HG02885 (cell line): ENCODE data around the gene TUBGCP4.
"Not testable (repeated sequence)": the region's sequence is repeated elsewhere in the genome, so short reads cannot be mapped to it uniquely, and the experiment has no call there.

ENCODE experiments used
- ATAC-seq: cut with Tn5 transposase; IDR thresholded peaks from one replicate; pipeline ENCODE4 v1.9.1; 2021; ENCODE audit warnings: mild to moderate bottlenecking; ENCODE audit not compliant: unreplicated experiment, poor library complexity

TUBGCP4 gene

GRCh38 chr15:43393592-43393991 lies 22.7 kb downstream of the TUBGCP4 start:
- not testable (repeated sequence) for ATAC-seq

- no peak for ATAC-seq
Observed at GRCh38 chr15:43402255-43402654, 31.4 kb downstream of the TUBGCP4 start.

- no peak for ATAC-seq
Observed at GRCh38 chr15:43403616-43404015, 32.7 kb downstream of the TUBGCP4 start.

GRCh38 chr15:43404130-43404529 lies 33.2 kb downstream of the TUBGCP4 start:
- ATAC-seq = no peak

- ATAC-seq = no peak
Observed at GRCh38 chr15:43406189-43406588, 35.3 kb downstream of the TUBGCP4 start.

GRCh38 chr15:43406808-43407207 lies 35.9 kb downstream of the TUBGCP4 start:
- ATAC-seq = no peak

GRCh38 chr15:43408789-43409188 lies 37.9 kb downstream of the TUBGCP4 start:
- ATAC-seq = no peak

GRCh38 chr15:43410572-43411214 lies 39.8 kb downstream of the TUBGCP4 start:
- ATAC-seq = no peak

- ATAC-seq = no peak
Observed at GRCh38 chr15:43412096-43412495, 41.2 kb downstream of the TUBGCP4 start.

- ATAC-seq = no peak
Observed at GRCh38 chr15:43414196-43414595, 43.3 kb downstream of the TUBGCP4 start.

GRCh38 chr15:43420435-43420834 lies 49.5 kb downstream of the TUBGCP4 start:
- ATAC-seq = no peak

GRCh38 chr15:43420876-43421275 lies 50.0 kb downstream of the TUBGCP4 start:
- no peak for ATAC-seq

GRCh38 chr15:43423793-43424192 lies 52.9 kb downstream of the TUBGCP4 start:
- no peak for ATAC-seq

- ATAC-seq = no peak
Observed at GRCh38 chr15:43429687-43430086, 58.8 kb downstream of the TUBGCP4 start.

GRCh38 chr15:43433165-43433564 lies 62.3 kb downstream of the TUBGCP4 start:
- no peak for ATAC-seq

- ATAC-seq = no peak
Observed at GRCh38 chr15:43433661-43434303, 62.9 kb downstream of the TUBGCP4 start.

- ATAC-seq = no peak
Observed at GRCh38 chr15:43434446-43434845, 63.5 kb downstream of the TUBGCP4 start.

- no peak for ATAC-seq
Observed at GRCh38 chr15:43436395-43436794, 65.5 kb downstream of the TUBGCP4 start.

GRCh38 chr15:43439268-43439667 lies 68.4 kb downstream of the TUBGCP4 start:
- no peak for ATAC-seq

- ATAC-seq = no peak
Observed at GRCh38 chr15:43440721-43441281, 69.9 kb downstream of the TUBGCP4 start.

GRCh38 chr15:43441316-43441715 lies 70.4 kb downstream of the TUBGCP4 start:
- ATAC-seq = no peak

- ATAC-seq = no peak
Observed at GRCh38 chr15:43446344-43446743, 75.4 kb downstream of the TUBGCP4 start.
